HTR-8/SVneo (cell line): Measurements from ENCODE around the gene CXCR3.
A peak's percentile ranks its signal among the peaks of the same experiment; 100 is the strongest.
"Not testable (repeated sequence)": the region's sequence is repeated elsewhere in the genome, so short reads cannot be mapped to it uniquely, and the experiment has no call there.

ENCODE experiments used
- DNase-seq: peaks from one replicate; pipeline ENCODE4 v3.0.0; 2011; ENCODE audit warnings: low spot score, mixed read lengths; ENCODE audit not compliant: insufficient read length
- FAIRE-seq: peaks from 2 replicates; lab custom pipeline; 2011; peaks lifted over from hg19 to GRCh38; lab: Jason Lieb, UNC

Gene CXCR3

GRCh38 chrX:71618303-71618721 lies at the start of gene CXCR3:
CXCR3 (minus strand) TSS chrX:71618511; CDS start chrX:71618449, 62 bp downstream.
- no peak for FAIRE-seq
- no peak for DNase-seq

GRCh38 chrX:71667328-71668247 lies 49.3 kb upstream of the CXCR3 start, which contains the start of gene LOC101059915:
LOC101059915 (plus strand) TSS chrX:71667546.
- DNase-seq: no peak
- FAIRE-seq: no peak

- DNase-seq: no peak
- FAIRE-seq: no peak
Observed at GRCh38 chrX:71666240-71667223, 48.2 kb upstream of the CXCR3 start.

GRCh38 chrX:71665747-71666146 lies 47.4 kb upstream of the CXCR3 start:
- FAIRE-seq (no peak), DNase-seq (no peak)

GRCh38 chrX:71664889-71665491 lies 46.7 kb upstream of the CXCR3 start:
- DNase-seq: no peak
- FAIRE-seq: no peak

- peak; percentile 56 for DNase-seq
- peak; percentile 95 for FAIRE-seq
Observed at GRCh38 chrX:71664202-71664601, 45.9 kb upstream of the CXCR3 start.

- not testable (repeated sequence) for DNase-seq, FAIRE-seq
Observed at GRCh38 chrX:71663238-71663637, 44.9 kb upstream of the CXCR3 start.

- DNase-seq, FAIRE-seq: not testable (repeated sequence)
Observed at GRCh38 chrX:71662654-71663053, 44.3 kb upstream of the CXCR3 start.

GRCh38 chrX:71661919-71662318 lies 43.6 kb upstream of the CXCR3 start:
- FAIRE-seq: no peak
- DNase-seq: no peak

- DNase-seq (no peak), FAIRE-seq (no peak)
Observed at GRCh38 chrX:71660562-71661416, 42.5 kb upstream of the CXCR3 start.

- FAIRE-seq (no peak), DNase-seq (no peak)
Observed at GRCh38 chrX:71659959-71660358, 41.6 kb upstream of the CXCR3 start.

- no peak for DNase-seq
- FAIRE-seq: no peak
Observed at GRCh38 chrX:71659342-71659741, 41.0 kb upstream of the CXCR3 start.

GRCh38 chrX:71657267-71657666 lies 39.0 kb upstream of the CXCR3 start:
- FAIRE-seq (no peak), DNase-seq (no peak)

GRCh38 chrX:71653344-71653743 lies 35.0 kb upstream of the CXCR3 start:
- DNase-seq (no peak), FAIRE-seq (no peak)

GRCh38 chrX:71652405-71652804 lies 34.1 kb upstream of the CXCR3 start:
- DNase-seq (peak; percentile 79), FAIRE-seq (no peak)

GRCh38 chrX:71650333-71650969 lies 32.1 kb upstream of the CXCR3 start:
- DNase-seq (no peak), FAIRE-seq (peak; percentile 87)

- DNase-seq, FAIRE-seq: not testable (repeated sequence)
Observed at GRCh38 chrX:71644406-71644805, 26.1 kb upstream of the CXCR3 start.

- DNase-seq: no peak
- no peak for FAIRE-seq
Observed at GRCh38 chrX:71640002-71640401, 21.7 kb upstream of the CXCR3 start.

GRCh38 chrX:71638409-71638808 lies 20.1 kb upstream of the CXCR3 start:
- DNase-seq (no peak), FAIRE-seq (no peak)
